Stimulated activated CD4-positive, alpha-beta T cell treated with anti-CD3 and anti-CD28 coated beads, Interleukin-1b, Interleukin-23, amount 100 ng/mL, for 4 hours (primary cell): ENCODE measurements around the gene SLC35B4.

Experiments
- DNase-seq, 2 donors: peaks; one replicate each; pipeline ENCODE4 v3.0.0-alpha.2; 2020; ENCODE audit warnings: low read depth in 2 of 2

The SLC35B4 gene

GRCh38 chr7:134290286-134290685, 26.4 kb downstream of the SLC35B4 start:
- no peak for DNase-seq

- DNase-seq: no peak
Measured at GRCh38 chr7:134289841-134290240, 26.9 kb downstream of the SLC35B4 start.

- no peak for DNase-seq
Measured at GRCh38 chr7:134289423-134289822, 27.3 kb downstream of the SLC35B4 start.

GRCh38 chr7:134287916-134288659, 28.6 kb downstream of the SLC35B4 start:
- no peak for DNase-seq

GRCh38 chr7:134284952-134285351, 31.8 kb downstream of the SLC35B4 start:
- no peak for DNase-seq

GRCh38 chr7:134284011-134284410, 32.7 kb downstream of the SLC35B4 start:
- no peak for DNase-seq

GRCh38 chr7:134280508-134280907, 36.2 kb downstream of the SLC35B4 start:
- DNase-seq: no peak

GRCh38 chr7:134279898-134280297, 36.8 kb downstream of the SLC35B4 start:
- no peak for DNase-seq

- no peak for DNase-seq
Measured at GRCh38 chr7:134279336-134279735, 37.4 kb downstream of the SLC35B4 start.

- DNase-seq: no peak
Measured at GRCh38 chr7:134278502-134279153, 38.1 kb downstream of the SLC35B4 start.

GRCh38 chr7:134276951-134277350, 39.8 kb downstream of the SLC35B4 start:
- no peak for DNase-seq

GRCh38 chr7:134262322-134262721, 54.4 kb downstream of the SLC35B4 start:
- DNase-seq: no peak

GRCh38 chr7:134255814-134256213, 60.9 kb downstream of the SLC35B4 start:
- DNase-seq: no peak

GRCh38 chr7:134254311-134254710, 62.4 kb downstream of the SLC35B4 start:
- no peak for DNase-seq

GRCh38 chr7:134248196-134248595, 68.5 kb downstream of the SLC35B4 start:
- no peak for DNase-seq

- no peak for DNase-seq
Measured at GRCh38 chr7:134246761-134247160, 70.0 kb downstream of the SLC35B4 start.

GRCh38 chr7:134246347-134246746, 70.4 kb downstream of the SLC35B4 start:
- no peak for DNase-seq

- no peak for DNase-seq
Measured at GRCh38 chr7:134245253-134245652, 71.5 kb downstream of the SLC35B4 start.
